Activated T-cell treated with anti-CD3 and anti-CD28 coated beads, Interleukin-2, amount 50 U/mL, for 72 hours (primary cell): ENCODE results near the gene SMOC1. TPM values are rescaled to one million over a fixed set of nuclear protein-coding genes. Genes with fewer than 3 reads are reported as not detected.
"Not testable (repeated sequence)": the region's sequence is repeated elsewhere in the genome, so short reads cannot be mapped to it uniquely, and the experiment has no call there.

ENCODE experiments used
- ATAC-seq, 2 donors: fragments of 150-1000 bp; cut with Tn5 transposase; replicated peaks in 1 of 2; 2 replicates each; pipeline ENCODE4 v1.10.0; 2021; ENCODE audit warnings: moderate library complexity in 2 of 2, mild to moderate bottlenecking in 1 of 2
- DNase-seq, 2 donors: peaks; one replicate each; pipeline ENCODE4 v3.0.0; 2021 to 2022; ENCODE audit warnings: mixed read lengths in 1 of 2
- H3K27ac Mint-ChIP-seq: one replicate; pipeline ENCODE4 v1.8.0; 2022; ENCODE audit warnings: mild to moderate bottlenecking, moderate library complexity, mixed read lengths
- H3K27me3 Mint-ChIP-seq: one replicate; pipeline ENCODE4 v1.8.0; 2022; ENCODE audit warnings: low read depth, mixed read lengths
- H3K36me3 Mint-ChIP-seq, 2 donors: one replicate each; pipeline ENCODE4 v1.8.0; 2022; ENCODE audit warnings: mixed read lengths in 2 of 2, mild to moderate bottlenecking in 1 of 2; ENCODE audit not compliant: insufficient read depth in 2 of 2
- H3K4me1 Mint-ChIP-seq: one replicate; pipeline ENCODE4 v1.8.0; 2022; ENCODE audit warnings: low read depth, mixed read lengths
- H3K4me3 Mint-ChIP-seq, 2 donors: one replicate each; pipeline ENCODE4 v1.8.0; 2022; ENCODE audit warnings: mild to moderate bottlenecking in 2 of 2, mixed read lengths in 2 of 2, moderate library complexity in 2 of 2
- H3K9me3 Mint-ChIP-seq, 2 donors: one replicate each; pipeline ENCODE4 v1.8.0; 2022; ENCODE audit warnings: mixed read lengths in 2 of 2
- total RNA-seq, 2 donors: library from RNA; stranded (reverse); gene quantifications; one replicate each; pipeline ENCODE4 v1.2.3, GENCODE V29; 2022

The SMOC1 gene
- total RNA-seq, 2 donors from 2014 or later, result not detected

DNA sequence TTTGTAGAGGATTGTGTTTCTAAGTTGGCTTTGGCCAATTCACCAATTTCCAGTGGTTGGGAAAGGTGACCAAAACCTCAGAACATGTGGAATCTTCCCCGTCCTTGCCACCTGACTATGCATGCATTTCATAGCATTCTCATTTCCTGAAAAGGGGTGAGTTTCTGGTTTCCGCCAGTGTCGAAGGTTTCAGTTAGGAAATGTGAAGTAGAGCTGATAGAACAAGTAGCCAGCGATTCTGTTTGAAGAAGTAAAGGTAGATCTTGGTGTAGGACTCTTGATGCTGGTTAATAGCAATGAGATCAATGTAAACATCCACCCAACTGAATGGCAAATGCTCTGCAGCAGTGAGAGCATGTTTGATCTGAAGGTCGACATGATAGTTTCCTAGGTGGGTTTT is 15.9 kb downstream of the SMOC1 start:
- no peak for DNase-seq
- H3K36me3 Mint-ChIP-seq, result peaks cover 1 to 6% of the 10 kb centered on the region in 2 donors
- no peaks in the 10 kb centered on the region for H3K4me1 Mint-ChIP-seq
- peaks cover 20% of the 10 kb centered on the region for H3K27me3 Mint-ChIP-seq
- H3K9me3 Mint-ChIP-seq, result peaks cover 3 to 10% of the 10 kb centered on the region in 2 donors
- H3K27ac Mint-ChIP-seq, result no peak overlapping the region
- H3K4me3 Mint-ChIP-seq, result no peak overlapping the region
- no peak for ATAC-seq

DNA sequence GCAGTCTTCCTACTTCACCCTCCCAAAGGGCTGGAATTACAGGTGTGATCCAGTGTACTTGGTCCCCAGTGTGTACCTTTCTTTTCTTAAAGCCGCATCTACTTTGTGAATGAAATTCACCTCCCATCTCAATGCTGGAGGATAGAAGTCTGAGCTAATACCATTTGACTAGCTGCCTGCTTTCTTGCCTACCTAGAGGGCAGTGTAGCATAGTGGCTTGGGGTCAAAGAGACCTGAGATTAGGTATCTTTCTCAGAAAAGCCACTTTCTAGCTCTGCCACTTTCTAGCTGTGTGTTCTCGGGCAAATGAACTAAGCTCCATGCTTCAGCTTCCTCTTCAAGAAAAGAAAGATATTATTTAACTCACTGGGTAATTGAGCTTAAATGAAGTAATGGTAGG is 16.9 kb downstream of the SMOC1 start:
- Mint-ChIP-seq H3K36me3 (peaks cover 1 to 6% of the 10 kb centered on the region in 2 donors), H3K27ac (no peak overlapping the region), H3K9me3 (peaks cover 3 to 10% of the 10 kb centered on the region in 2 donors), H3K27me3 (peaks cover 26% of the 10 kb centered on the region), H3K4me1 (no peaks in the 10 kb centered on the region), H3K4me3 (no peak overlapping the region)
- no peak for DNase-seq
- ATAC-seq, result no peak

DNA sequence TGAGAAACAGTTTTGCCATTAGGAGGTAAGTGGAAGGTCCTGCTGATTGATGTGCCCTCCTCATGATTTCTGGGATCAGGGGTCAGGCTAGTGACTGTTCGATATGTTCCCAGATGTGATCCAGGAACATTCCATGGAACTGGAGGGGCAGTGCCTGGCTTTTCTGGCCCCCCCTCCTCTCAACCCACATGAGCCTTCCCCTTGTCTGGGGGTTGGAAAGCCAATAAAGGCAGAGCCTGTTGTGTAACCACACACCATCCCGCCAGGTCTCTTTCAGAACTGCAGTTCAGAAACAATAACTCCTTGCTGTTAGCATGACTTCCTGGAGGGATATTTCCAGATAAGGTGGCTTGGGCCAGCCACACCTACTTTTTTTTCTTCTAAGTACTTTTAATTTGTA is 17.8 kb downstream of the SMOC1 start:
- Mint-ChIP-seq H3K27ac (no peak overlapping the region), H3K4me1 (no peaks in the 10 kb centered on the region), H3K4me3 (no peak overlapping the region), H3K36me3 (peaks cover 1 to 6% of the 10 kb centered on the region in 2 donors), H3K9me3 (peaks cover 3 to 10% of the 10 kb centered on the region in 2 donors), H3K27me3 (peaks cover 27% of the 10 kb centered on the region)
- DNase-seq (no peak), ATAC-seq (no peak)

DNA sequence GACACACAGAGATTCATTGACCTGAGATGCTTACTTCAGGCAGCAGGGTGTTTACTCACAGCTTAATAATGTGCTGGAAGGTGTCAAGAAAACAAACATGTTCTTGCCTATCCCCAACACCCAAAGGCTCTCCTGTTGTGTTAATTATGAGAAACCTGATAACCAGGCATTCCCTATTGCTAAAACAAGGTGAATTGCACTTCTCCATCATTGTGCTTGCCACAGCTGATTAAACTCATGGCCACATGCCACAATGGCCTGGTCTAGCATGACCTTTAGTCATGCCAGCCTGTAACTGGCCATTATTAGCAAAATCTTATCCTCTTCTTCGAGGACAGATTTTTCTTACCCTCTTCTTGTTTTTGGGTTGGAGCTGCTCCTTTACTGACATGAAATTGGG is 21.4 kb downstream of the SMOC1 start:
- Mint-ChIP-seq H3K27me3 (peaks cover 7% of the 10 kb centered on the region), H3K4me3 (no peak overlapping the region), H3K36me3 (peaks cover 1 to 6% of the 10 kb centered on the region in 2 donors), H3K27ac (no peak overlapping the region), H3K9me3 (peaks cover 3 to 10% of the 10 kb centered on the region in 2 donors), H3K4me1 (no peaks in the 10 kb centered on the region)
- no peak for ATAC-seq
- no peak for DNase-seq

DNA sequence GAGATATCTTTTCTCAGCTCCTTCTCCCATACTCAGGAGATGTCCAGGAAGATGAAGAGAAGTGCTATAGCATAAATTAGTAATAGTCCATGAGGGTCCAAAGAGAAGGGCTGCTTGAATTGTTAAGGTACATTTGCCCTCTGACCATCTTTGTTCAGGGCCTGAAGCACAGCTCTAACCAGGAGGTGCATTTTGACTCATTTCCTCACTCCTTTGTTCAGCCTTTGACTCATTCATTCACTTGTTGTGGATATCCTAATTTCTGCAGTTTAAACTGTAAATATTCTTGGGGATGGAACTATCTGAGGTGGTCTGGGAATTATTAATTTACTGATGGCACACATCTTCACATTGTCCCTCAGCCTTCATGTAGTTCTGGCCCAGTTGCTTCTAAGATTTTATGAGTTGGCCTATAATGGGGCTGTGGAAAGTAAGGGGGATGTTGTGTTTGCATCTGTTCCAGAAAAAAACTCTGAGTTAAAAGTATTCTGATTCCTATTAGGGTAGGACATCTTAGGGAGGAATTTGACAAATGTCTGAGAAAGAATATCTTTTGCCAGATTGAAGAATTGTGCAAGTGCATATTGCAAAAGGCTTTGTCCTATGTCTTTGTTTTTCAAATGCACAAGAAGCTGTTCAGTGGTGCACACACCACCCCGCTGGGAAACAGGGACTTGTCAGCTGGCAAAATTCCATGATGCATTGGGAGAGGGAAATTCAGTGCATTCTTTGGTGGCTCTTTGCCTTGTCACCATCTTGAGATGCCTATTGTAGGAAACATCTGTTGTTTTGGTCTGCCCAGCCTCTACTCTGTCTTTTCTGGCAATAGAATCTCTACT is 22.1 kb downstream of the SMOC1 start:
- peaks cover 2 to 10% of the 10 kb centered on the region in 2 donors for H3K9me3 Mint-ChIP-seq
- H3K36me3 Mint-ChIP-seq, result peaks cover 1 to 6% of the 10 kb centered on the region in 2 donors
- ATAC-seq (no peak), DNase-seq (no peak)
- H3K4me3 Mint-ChIP-seq, result no peak overlapping the region
- no peak overlapping the region for H3K27ac Mint-ChIP-seq
- H3K4me1 Mint-ChIP-seq, result no peaks in the 10 kb centered on the region
- H3K27me3 Mint-ChIP-seq, result peaks cover 7% of the 10 kb centered on the region

DNA sequence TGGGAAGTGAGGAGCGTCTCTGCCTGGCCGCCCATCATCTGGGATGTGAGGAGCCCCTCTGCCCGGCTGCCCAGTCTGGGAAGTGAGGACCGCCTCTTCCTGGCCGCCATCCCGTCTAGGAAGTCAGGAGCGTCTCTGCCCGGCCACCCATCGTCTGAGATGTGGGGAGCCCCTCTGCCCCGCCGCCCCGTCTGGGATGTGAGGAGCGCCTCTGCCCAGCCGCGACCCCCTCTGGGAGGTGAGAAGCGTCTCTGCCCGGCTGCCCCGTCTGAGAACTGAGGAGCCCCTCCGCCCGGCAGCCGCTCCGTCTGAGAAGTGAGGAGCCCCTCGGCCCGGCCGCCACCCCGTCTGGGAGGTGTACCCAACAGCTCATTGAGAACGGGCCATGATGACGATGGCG is 23.8 kb downstream of the SMOC1 start:
- H3K4me3 Mint-ChIP-seq, H3K36me3 Mint-ChIP-seq, H3K9me3 Mint-ChIP-seq, H3K27ac Mint-ChIP-seq, H3K27me3 Mint-ChIP-seq, DNase-seq, H3K4me1 Mint-ChIP-seq, ATAC-seq: not testable (repeated sequence)

DNA sequence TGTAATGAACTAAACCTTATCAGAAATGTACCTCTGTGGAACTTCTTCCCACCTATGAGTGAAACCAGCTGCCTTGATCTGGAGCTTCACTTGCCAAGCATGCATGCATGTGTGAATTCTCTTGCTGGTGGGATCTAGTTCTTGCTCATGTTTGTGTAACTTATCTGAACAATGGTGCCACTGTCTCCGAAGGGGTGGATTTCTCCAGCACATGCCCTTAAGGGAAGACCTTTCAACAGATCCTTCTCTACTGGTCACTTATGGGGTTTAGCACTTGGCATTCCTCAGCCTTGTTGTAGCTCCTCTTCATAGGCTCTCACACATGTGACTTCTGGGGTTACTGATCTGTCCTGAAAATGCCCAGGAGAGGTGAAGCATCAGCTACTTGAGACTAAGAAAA is 25.0 kb downstream of the SMOC1 start:
- Mint-ChIP-seq H3K4me1 (no peaks in the 10 kb centered on the region), H3K36me3 (no peaks in the 10 kb centered on the region), H3K27ac (no peak overlapping the region), H3K9me3 (peaks cover 1 to 2% of the 10 kb centered on the region in 2 donors), H3K27me3 (peaks cover 7% of the 10 kb centered on the region), H3K4me3 (no peak overlapping the region)
- no peak for ATAC-seq
- DNase-seq, result no peak

DNA sequence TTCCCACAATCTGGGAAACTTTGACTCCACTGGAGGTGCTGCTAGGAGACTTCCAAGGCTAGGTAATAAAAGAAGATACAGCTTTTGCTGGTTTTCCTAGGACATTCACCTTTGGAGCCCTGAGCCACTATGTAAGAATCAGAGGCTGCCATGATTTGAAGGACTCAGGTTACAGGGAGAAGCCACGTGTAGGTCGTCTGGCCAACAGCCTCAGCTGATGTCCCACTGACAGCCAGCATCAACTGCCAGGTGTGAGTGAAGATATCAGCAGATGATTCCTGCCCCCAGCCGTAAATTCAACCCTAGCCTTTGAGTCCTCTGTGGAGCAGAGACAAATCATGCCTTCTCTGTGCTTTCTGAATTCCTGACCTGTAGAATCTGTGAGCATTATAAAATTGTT is 27.0 kb downstream of the SMOC1 start:
- Mint-ChIP-seq H3K4me1 (no peaks in the 10 kb centered on the region), H3K27me3 (no peaks in the 10 kb centered on the region), H3K9me3 (no peaks in the 10 kb centered on the region), H3K4me3 (no peak overlapping the region), H3K36me3 (no peaks in the 10 kb centered on the region), H3K27ac (no peak overlapping the region)
- no peak for DNase-seq
- ATAC-seq, result no peak

DNA sequence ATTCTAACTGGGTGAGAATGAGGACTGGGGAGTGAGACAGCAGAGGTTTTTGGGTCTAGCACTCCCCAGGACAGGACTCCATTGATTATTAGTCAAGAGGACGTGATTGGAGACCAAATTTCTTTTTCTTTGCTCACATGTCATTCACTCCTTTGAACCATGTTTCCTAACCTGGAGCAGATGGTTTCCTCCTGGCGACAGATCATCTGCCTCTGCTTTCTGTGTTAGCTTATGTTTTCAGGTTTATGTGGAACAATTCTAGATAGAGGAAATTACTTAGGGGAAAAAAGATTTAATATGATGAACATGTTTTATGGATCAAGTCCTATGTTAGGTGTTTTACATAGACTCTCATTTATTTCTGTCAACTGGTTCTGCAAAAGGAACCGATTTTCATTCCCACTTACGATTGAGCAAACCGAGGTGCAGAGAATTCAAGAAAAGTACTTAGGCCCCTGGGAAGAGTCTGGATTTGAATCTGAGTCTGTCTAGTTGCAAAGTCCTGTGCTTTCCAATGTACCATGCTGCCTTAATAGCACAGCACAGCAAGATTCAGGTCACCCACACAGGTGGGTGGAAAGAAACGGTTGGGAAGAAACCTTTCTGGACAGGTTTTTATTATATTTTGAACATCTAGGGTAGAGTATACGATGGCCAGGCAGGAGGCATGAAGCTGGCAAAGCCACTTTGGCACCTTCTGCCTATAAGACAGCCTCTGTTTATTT is 30.8 kb downstream of the SMOC1 start:
- Mint-ChIP-seq H3K4me3 (no peak overlapping the region), H3K9me3 (no peaks in the 10 kb centered on the region), H3K27ac (no peak overlapping the region), H3K4me1 (no peaks in the 10 kb centered on the region), H3K36me3 (no peaks in the 10 kb centered on the region), H3K27me3 (peaks cover 1% of the 10 kb centered on the region)
- no peak for ATAC-seq
- no peak for DNase-seq

DNA sequence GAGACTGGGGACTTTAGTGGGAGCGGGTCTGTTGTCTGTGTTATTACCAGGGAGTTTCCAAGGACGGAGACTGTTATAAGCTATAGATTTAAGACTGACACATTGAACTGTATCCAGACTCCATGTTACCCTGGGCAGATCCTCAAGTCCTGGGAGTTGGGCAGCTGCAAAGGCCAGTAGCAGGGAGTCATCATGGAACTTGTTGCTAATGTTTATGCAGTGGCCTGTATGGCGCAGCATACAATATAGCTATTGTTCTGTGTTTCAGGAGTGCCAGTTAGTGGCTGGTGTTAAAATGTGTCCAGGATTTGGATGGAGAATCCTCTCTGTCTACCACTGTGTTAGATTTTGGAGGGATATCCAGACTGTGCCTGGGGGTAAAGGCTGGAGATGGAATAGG is 31.7 kb downstream of the SMOC1 start:
- H3K27me3 Mint-ChIP-seq, result peaks cover 10% of the 10 kb centered on the region
- no peaks in the 10 kb centered on the region for H3K36me3 Mint-ChIP-seq
- H3K4me1 Mint-ChIP-seq, result no peaks in the 10 kb centered on the region
- H3K4me3 Mint-ChIP-seq, result no peak overlapping the region
- ATAC-seq (no peak), DNase-seq (no peak)
- no peaks in the 10 kb centered on the region for H3K9me3 Mint-ChIP-seq
- no peak overlapping the region for H3K27ac Mint-ChIP-seq

DNA sequence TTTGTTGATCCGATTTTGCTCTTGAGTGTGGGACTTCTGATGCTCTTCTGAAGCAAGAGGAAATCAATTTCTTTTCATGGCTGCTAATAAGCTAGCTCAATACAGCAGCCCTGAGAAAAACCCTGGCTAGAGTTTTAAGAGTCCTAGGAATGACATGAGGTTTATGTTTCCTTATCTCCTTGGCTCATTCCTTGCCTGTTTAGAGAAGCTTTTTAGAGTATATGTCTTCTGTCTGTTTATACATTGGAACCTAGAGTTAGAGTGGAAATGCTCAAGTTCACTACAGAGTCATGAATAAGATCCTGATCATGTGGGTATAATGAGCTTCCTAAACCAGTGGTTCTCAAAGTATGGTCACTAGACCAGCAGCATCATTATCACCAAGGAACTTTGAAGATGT is 34.5 kb downstream of the SMOC1 start:
- Mint-ChIP-seq H3K4me3 (no peak overlapping the region), H3K36me3 (no peaks in the 10 kb centered on the region), H3K27ac (no peak overlapping the region), H3K27me3 (peaks cover 24% of the 10 kb centered on the region), H3K9me3 (no peaks in the 10 kb centered on the region), H3K4me1 (no peaks in the 10 kb centered on the region)
- ATAC-seq (no peak), DNase-seq (no peak)

DNA sequence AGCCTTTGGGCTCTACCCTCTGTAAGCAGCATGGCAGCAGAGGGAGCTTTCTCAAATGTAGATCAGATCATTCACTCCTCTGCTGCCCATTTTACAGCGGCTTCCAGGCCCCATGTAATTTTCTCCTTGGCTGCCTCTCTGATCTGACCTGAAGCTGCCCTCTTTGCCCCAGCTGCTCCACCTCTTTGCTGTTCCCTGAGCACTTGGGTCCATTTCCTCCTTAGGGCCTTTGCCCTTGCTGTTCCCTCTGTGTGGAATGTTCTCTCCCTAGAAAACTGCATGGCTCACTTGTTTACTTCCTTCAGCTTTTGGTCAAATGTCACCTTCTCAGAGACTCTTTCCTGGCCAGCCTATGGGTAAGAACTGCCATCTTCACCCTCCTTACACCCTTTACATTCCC is 37.2 kb downstream of the SMOC1 start:
- H3K4me3 Mint-ChIP-seq, result no peak overlapping the region
- no peak for DNase-seq
- H3K4me1 Mint-ChIP-seq, result no peaks in the 10 kb centered on the region
- no peak overlapping the region for H3K27ac Mint-ChIP-seq
- no peaks in the 10 kb centered on the region for H3K36me3 Mint-ChIP-seq
- H3K27me3 Mint-ChIP-seq, result peaks cover 24% of the 10 kb centered on the region
- no peak for ATAC-seq
- no peaks in the 10 kb centered on the region for H3K9me3 Mint-ChIP-seq

DNA sequence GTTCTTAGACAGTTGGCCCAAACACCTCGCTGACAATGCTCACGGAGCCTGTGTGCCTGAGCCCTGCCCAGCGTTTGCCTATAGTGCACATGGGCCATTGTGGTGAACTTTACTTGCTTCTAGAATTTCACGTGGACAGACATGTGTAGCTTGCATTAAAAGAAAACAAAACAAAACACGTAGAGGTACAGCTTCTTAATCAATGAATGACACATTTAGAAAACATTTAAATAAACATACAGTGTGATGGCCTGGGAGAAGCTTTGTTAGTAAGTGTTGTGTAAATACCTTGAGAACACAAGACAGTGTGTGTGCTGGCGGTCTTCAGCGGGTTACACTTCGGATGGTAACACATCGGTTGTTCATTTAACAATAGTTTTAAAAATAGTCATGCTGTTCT is 38.1 kb downstream of the SMOC1 start:
- DNase-seq (no peak), ATAC-seq (no peak)
- Mint-ChIP-seq H3K4me3 (no peak overlapping the region), H3K27me3 (peaks cover 24% of the 10 kb centered on the region), H3K27ac (no peak overlapping the region), H3K9me3 (no peaks in the 10 kb centered on the region), H3K36me3 (no peaks in the 10 kb centered on the region), H3K4me1 (no peaks in the 10 kb centered on the region)
